Esophagus mucosa (tissue), 1 donor: ENCODE measurements around the gene PEX19. TPM values are rescaled to one million over a fixed set of nuclear protein-coding genes. Genes with fewer than 3 reads are reported as not detected.
A peak's percentile ranks its signal among the peaks of the same experiment; 100 is the strongest.

ENCODE experiments used
- ATAC-seq: fragments of 200-7000 bp; cut with Tn5 transposase; one replicate; pipeline ENCODE4 v1.9.1; 2020
- total RNA-seq: library from RNA; stranded (reverse); gene quantifications from one replicate; pipeline ENCODE4 v1.2.4, GENCODE V29; 2023
- donor health status: DM: yes; HTN: yes; CAD: no.

The PEX19 gene
- total RNA-seq, 1 donor from 2014 or later: 38.8 TPM

DNA sequence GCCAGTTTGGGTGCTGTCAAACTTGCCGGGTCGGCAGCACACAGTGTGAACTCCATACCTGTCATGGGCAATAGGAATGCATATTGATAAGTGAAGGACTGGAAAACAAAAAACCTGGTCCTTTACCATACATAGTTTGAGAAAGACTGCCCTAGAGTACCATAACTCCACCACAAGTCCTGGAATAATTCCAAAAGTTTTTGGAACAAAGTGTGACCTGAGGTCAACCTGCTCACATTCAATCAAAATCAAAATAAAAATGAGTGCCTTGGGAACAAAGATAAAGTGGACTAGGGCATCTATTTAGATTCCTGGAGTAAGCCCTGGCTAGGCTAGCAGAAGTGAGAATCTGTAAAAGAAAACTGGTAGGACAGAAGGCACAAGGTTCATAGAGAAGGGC is 7.6 kb downstream of the PEX19 start:
- no peak for ATAC-seq

GRCh38 chr1:160271025-160271424 is 13.9 kb downstream of the PEX19 start:
- ATAC-seq: no peak

DNA sequence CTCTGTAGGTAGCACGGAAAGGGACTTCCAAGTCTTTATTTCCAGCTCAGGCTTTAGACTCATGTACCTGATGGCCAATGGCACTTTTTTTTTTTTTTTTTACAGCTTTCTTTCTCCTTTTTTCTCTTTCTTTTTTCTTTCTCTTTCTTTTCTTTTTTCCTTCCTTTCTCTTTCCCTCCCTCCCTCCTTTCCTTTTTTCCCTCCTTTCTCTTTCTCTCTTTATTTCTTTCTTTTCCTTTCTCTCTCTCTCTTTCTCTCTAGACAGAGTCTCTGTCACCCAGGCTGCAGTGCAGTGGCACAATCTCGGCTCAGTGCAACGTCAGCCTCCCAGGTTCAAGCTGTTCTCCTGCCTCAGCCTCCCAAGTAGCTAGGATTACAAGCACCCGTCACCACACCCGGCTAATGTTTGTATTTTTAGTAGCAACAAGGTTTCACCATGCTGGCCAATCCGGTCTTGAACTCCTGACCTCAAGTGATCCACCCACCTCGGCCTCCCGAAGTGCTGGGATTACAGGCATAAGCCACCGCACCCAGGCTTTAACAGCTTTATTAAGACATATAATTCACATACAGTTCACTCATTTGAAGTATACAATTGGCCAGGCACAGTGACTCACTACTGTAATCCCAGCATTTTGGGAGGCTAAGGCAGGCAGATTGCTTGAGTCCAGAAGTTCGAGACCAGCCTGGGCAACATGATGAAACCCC is 17.5 kb downstream of the PEX19 start:
- peak; percentile 70 for ATAC-seq

- ATAC-seq: no peak
Observed at GRCh38 chr1:160264795-160265307, 20.1 kb downstream of the PEX19 start.

DNA sequence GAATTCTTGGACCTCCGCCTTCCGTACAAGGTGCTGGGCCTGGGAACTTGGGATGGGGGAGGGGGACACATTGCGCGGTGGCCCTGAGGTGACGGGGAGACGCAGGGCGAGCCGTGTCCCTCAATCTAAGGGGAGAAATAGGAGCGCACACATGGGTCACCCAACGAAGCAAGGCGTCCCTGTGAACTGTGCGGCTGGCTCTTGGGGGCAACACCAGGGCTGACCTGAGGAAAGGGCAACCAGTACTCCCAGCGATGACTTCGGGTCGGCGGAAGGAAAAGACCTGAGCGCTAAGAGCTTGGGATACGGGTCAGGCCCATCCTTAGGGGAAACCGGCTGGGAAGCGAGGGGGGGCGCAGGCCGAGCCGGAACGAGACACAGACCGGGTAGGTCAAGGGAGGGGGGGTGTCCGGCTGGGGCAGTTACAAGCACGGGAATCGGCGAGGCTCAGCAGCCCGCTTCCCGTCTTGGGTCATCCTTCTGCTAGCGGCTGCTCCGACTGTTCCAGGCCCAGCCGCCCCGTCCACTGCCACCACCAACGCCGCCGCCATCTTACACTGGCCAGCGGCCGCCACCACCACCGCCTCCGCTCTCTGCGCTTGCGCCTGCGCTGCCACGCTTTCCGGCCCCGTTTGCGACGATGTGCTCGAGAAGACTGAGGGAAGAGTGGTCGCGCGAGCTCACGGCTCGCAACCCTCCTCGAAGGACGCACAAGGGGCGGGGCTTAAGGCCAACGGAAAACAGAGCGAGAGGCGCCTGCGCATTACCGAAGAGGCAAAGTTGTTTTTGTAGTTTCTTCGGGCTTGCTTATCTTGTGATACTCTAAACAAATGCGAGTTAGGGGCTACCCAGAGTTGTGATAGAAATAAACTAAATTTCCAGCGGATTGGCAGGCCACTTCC is 22.8 kb downstream of the PEX19 start, which contains the start of gene DCAF8:
DCAF8 (minus strand) TSS at position 657 of the 902 bp plus-strand sequence. CDS start 18,541 bp downstream, outside the sequence.
- ATAC-seq: peak; percentile 99

GRCh38 chr1:160261556-160261892 is 23.4 kb downstream of the PEX19 start:
- peak; percentile 46 for ATAC-seq

DNA sequence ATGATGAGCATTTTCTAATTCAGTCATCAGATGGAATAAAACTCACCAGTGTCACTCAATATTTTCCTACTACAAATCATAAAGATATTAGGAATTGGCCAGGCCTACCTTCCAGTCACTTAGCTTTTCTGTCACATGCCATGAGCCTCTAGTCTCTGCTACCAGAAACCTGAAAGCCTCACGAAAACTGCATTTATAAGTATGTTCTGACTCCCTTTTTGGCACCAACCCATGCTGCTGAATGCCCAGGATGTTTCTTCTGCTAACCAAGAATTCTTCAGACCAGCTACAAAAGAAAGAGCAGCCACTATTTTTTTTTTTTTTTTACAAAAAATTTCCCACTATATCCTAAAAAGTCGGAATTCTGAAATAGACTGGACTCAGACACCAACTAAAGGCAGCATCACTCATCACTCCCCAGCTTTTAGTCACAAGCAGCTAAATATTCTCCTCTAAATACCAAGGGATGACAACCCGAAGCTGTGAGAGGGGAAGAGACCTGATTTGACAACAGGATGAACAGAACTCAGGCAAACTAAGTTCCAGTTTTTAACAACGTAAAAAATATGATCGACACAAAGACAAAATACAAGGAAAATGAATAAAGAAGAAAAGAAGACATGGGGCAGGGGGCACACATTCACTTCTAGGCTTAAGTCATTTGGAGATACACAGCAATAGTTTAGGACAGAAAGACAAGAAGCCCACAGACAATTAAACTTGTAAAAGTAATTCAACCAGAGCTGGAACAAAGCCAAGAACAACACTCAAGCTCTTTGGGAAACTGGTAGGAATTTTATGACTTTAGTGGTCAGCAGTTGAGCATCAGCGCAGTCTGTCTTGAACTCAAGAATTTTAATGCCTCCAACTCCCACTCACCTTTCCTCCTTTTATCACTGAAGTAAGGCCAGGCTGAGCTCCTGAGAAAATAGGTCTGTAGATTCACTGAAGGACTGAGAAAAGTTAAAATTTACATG is 24.2 kb downstream of the PEX19 start:
- no peak for ATAC-seq

DNA sequence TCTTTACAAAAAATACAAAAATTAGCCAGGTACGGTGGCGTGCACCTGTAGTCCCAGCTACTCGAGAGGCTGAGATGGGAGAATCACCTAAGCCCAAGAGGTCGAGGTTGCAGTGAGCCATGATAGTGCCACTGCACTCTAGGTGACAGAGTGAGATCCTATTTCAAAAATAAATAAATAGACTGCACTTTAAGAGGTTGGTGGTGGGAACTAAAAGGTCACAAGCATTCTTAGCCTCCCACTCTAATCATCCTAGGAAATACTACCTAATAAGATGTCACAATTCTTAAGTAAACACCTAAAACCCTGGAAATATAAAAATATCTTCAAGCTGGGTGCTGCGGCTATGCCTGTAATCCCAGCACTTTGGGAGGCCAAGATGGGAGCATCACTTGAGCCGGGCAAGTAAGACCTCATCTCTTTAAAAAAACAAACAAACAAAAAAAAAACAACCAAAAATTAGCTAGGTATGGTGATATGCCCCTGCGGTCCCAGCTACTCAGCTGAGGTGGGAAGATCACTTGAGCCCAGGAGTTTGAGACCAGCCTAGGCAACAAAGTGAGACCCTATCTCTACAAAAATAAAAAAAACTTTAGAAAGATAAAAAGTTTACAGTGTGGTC is 26.6 kb downstream of the PEX19 start:
- no peak for ATAC-seq

DNA sequence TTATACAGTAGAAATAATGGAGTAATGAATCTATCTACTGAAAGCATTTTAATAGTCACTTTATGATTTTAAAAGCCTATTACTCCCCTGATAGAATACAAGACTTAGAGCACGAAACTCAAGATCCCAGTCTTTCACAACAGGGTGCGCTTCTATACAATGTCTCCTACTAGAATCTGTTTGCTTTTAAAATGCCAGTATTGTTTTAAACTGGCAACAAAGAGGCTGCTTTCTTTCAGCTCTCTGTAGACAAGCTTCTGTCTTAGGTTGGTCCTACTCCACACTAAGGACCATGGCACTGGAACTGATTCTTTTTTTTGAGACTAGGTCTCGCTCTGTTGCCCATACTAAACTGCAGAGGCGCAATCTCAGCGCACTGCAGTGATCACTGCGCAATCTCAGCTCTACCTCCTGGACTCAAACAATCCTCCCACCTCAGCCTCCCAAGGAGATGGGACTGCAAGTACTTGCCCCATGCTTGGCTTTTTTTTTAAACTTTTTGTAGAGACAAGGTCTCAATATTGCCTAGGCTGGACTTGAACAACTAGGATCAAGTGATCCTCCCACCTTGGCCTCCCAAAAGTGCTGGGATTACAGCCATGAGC is 27.4 kb downstream of the PEX19 start:
- no peak for ATAC-seq

DNA sequence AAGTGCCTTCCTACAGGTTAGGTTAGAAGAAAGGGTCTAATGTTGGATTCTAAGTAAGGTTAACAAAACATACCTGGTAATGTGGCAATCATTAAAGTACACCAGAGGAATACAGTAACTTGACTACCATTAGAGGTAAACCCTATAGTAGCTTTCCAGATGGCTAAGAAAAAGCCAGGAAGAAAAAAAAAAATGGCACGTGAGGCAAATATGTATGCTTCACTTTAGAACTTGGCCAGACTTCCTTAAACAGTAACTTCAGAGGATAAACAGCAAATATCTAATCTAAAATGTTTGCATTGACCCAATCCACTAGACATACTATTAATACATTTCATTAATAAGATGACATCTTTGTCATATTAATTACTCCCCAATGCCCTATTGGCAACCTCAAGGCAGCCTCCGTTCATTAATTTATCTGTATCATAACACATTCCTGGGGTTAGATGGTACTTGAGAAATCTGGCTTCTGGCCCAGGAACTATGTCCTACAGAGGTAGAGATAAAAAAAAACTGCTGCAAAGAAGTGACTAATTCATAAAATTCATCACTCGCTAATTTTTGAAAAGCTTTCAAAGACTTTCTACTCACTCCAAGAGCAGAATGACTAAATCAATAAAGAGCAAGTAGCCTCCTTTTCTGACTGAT is 28.4 kb downstream of the PEX19 start:
- no peak for ATAC-seq

DNA sequence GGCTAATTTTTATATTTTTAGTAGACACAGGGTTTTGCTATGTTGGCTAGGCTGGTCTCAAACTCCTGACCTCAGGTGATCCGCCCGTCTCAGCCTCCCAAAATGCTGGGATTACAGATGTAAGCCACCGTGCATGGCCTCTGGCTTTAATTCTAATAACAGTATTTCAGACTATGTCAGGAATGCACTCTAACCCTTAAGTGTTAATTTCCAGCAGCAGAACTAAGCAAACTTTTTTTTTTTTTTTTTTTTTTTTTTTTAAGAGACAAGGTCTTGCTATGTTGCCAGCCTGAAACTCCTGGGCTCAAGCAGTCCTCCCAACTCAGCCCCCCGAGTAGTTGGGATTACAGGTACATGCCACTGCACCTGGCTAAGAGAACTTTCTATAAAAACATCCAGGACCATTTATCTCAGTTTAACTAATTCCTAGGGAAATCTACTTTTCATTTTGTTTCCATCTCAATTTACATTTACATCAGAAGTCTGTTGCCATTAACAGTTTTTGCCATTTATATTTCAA is 29.1 kb downstream of the PEX19 start:
- ATAC-seq: no peak

- peak; percentile 97 for ATAC-seq
Observed at GRCh38 chr1:160251687-160252526, 33.0 kb downstream of the PEX19 start.

GRCh38 chr1:160251011-160251410 is 33.9 kb downstream of the PEX19 start:
- no peak for ATAC-seq

- ATAC-seq: no peak
Observed at GRCh38 chr1:160247053-160247452, 37.9 kb downstream of the PEX19 start.

GRCh38 chr1:160245434-160245833 is 39.5 kb downstream of the PEX19 start:
- ATAC-seq: no peak

GRCh38 chr1:160244209-160244608 is 40.7 kb downstream of the PEX19 start:
- no peak for ATAC-seq

- ATAC-seq: no peak
Observed at GRCh38 chr1:160243767-160244166, 41.2 kb downstream of the PEX19 start.

- ATAC-seq: no peak
Observed at GRCh38 chr1:160239582-160240299, 45.2 kb downstream of the PEX19 start.

GRCh38 chr1:160238408-160238807 is 46.5 kb downstream of the PEX19 start:
- no peak for ATAC-seq
